Suprapubic skin (tissue), 4 donors: ENCODE results near the gene SLC22A13. TPM values are rescaled to one million over a fixed set of nuclear protein-coding genes. Genes with fewer than 3 reads are reported as not detected.
"Not testable (repeated sequence)": the region's sequence is repeated elsewhere in the genome, so short reads cannot be mapped to it uniquely, and the experiment has no call there.

ENCODE experiments used
- DNase-seq, 2 donors: peaks; one replicate each; pipeline ENCODE4 v3.0.0-alpha.2; 2019; ENCODE audit warnings: low spot score in 2 of 2
- H3K27ac ChIP-seq: fragments of 200-600 bp; sonication (generic); one replicate; pipeline ENCODE4 v1.5.1; 2019
- H3K27me3 ChIP-seq: fragments of 200-600 bp; sonication (generic); one replicate; pipeline ENCODE4 v1.5.1; 2019
- H3K36me3 ChIP-seq: fragments of 200-600 bp; sonication (generic); one replicate; pipeline ENCODE4 v1.5.1; 2019
- H3K4me1 ChIP-seq: fragments of 200-600 bp; sonication (generic); one replicate; pipeline ENCODE4 v1.5.1; 2019
- H3K4me3 ChIP-seq: fragments of 200-600 bp; sonication (generic); one replicate; pipeline ENCODE4 v1.5.1; 2019; ENCODE audit warnings: mild to moderate bottlenecking
- H3K9me3 ChIP-seq: fragments of 200-600 bp; sonication (generic); one replicate; pipeline ENCODE4 v1.5.1; 2019
- EP300 ChIP-seq: sonication (generic); formaldehyde crosslinking; IDR thresholded peaks from one replicate; pipeline ENCODE4 v1.6.1; 2017; ENCODE audit warnings: antibody characterized with exemption
- POLR2A ChIP-seq, 2 donors: fragments of 450-650 bp; IDR thresholded peaks; one replicate each; pipeline ENCODE4 v1.6.1; 2017; ENCODE audit warnings: antibody characterized with exemption in 2 of 2, mild to moderate bottlenecking in 2 of 2, moderate library complexity in 2 of 2
- POLR2AphosphoS5 ChIP-seq, 3 donors: sonication (generic); formaldehyde crosslinking; IDR thresholded peaks; one replicate each; pipeline ENCODE4 v1.6.1; 2017; ENCODE audit warnings: antibody characterized with exemption in 3 of 3
- WGBS: methylation state at CpG from one replicate; pipeline ENCODE4 v1.1.5; 2018; 5-methylcytosine and 5-hydroxymethylcytosine counted together
- total RNA-seq, 4 donors: library from RNA; depleted of rRNA; stranded (reverse); fragments of >200 nt; gene quantifications; one replicate each; pipeline ENCODE4 v1.1.0, GENCODE V29; 2016
- TF ChIP-seq, protein P1 (sequence below), 2 donors: fragments of 200-600 bp in 1 of 2; fragments of 450-650 bp in 1 of 2; sonication (generic) in 1 of 2; IDR thresholded peaks; one replicate each; pipeline ENCODE4 v1.5.1; 2016 to 2019; ENCODE audit warnings: antibody characterized with exemption in 2 of 2, mild to moderate bottlenecking in 1 of 2, moderate library complexity in 1 of 2

SLC22A13 gene
- total RNA-seq, 4 donors from 2014 or later, result 0.21 to 1.3 TPM; not detected in 2

DNA sequence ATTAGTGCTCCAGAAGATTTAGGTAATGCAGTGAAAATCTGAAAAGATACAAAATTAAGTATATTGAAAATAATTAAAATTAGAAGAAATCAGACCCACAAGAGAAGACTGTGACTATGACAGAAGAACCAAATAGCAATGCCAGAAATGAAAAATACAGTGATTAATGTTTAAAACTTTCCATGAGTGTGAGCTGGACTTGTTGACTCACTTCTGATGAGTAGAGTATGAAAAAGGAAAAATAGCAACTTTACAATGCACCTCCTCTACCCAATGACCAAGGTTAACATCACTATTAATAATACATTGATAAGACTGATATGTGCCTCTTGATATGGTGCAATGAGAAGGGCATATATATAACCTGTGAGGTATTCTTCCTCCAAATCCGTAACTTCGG lies 39.3 kb upstream of the SLC22A13 start:
- H3K4me1 ChIP-seq, result no peaks in the 10 kb centered on the region
- no peaks in the 10 kb centered on the region for H3K9me3 ChIP-seq
- WGBS, result 98% methylated on average over 2 of the region's 2 CpGs
- H3K27me3 ChIP-seq, result no peaks in the 10 kb centered on the region
- no peak overlapping the region for H3K4me3 ChIP-seq
- TF ChIP-seq, protein P1, sequence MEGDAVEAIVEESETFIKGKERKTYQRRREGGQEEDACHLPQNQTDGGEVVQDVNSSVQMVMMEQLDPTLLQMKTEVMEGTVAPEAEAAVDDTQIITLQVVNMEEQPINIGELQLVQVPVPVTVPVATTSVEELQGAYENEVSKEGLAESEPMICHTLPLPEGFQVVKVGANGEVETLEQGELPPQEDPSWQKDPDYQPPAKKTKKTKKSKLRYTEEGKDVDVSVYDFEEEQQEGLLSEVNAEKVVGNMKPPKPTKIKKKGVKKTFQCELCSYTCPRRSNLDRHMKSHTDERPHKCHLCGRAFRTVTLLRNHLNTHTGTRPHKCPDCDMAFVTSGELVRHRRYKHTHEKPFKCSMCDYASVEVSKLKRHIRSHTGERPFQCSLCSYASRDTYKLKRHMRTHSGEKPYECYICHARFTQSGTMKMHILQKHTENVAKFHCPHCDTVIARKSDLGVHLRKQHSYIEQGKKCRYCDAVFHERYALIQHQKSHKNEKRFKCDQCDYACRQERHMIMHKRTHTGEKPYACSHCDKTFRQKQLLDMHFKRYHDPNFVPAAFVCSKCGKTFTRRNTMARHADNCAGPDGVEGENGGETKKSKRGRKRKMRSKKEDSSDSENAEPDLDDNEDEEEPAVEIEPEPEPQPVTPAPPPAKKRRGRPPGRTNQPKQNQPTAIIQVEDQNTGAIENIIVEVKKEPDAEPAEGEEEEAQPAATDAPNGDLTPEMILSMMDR (IDR thresholded peaks at IDR 0.05), result no peak
- no peak for TF ChIP-seq POLR2A (IDR thresholded peaks at IDR 0.05)
- TF ChIP-seq POLR2AphosphoS5 (IDR thresholded peaks at IDR 0.05), result no peak
- no peak for TF ChIP-seq EP300
- no peak overlapping the region for H3K27ac ChIP-seq
- peaks cover 40% of the 10 kb centered on the region for H3K36me3 ChIP-seq
- DNase-seq, result no peak

- H3K9me3 ChIP-seq, result no peaks in the 10 kb centered on the region
- no peak overlapping the region for H3K4me3 ChIP-seq
- H3K27me3 ChIP-seq, result no peaks in the 10 kb centered on the region
- 67% methylated on average over 2 of the region's 2 CpGs for whole genome bisulfite sequencing
- no peak overlapping the region for H3K27ac ChIP-seq
- DNase-seq, result no peak
- peaks cover 42% of the 10 kb centered on the region for H3K36me3 ChIP-seq
- TF ChIP-seq, protein P1 (IDR thresholded peaks at IDR 0.05), result no peak
- no peak for TF ChIP-seq EP300
- TF ChIP-seq POLR2A (IDR thresholded peaks at IDR 0.05), result no peak
- no peak for TF ChIP-seq POLR2AphosphoS5 (IDR thresholded peaks at IDR 0.05)
- H3K4me1 ChIP-seq, result no peaks in the 10 kb centered on the region
Measured at GRCh38 chr3:38227989-38228388, 37.6 kb upstream of the SLC22A13 start.

- Histone ChIP-seq H3K27ac (no peak overlapping the region), H3K9me3 (no peaks in the 10 kb centered on the region), H3K4me3 (no peak overlapping the region), H3K27me3 (no peaks in the 10 kb centered on the region), H3K36me3 (peaks cover 38% of the 10 kb centered on the region), H3K4me1 (no peaks in the 10 kb centered on the region)
- no peak for DNase-seq
- WGBS, result 88% methylated on average over 1 of the region's 1 CpG
- TF ChIP-seq POLR2A (IDR thresholded peaks at IDR 0.05), result no peak
- TF ChIP-seq, protein P1 (IDR thresholded peaks at IDR 0.05), result no peak
- TF ChIP-seq POLR2AphosphoS5 (IDR thresholded peaks at IDR 0.05), result no peak
- no peak for TF ChIP-seq EP300
Measured at GRCh38 chr3:38229036-38229435, 36.6 kb upstream of the SLC22A13 start.

- WGBS, result 82% methylated on average over 2 of the region's 2 CpGs
- no peak for DNase-seq
- H3K4me1 ChIP-seq, result no peaks in the 10 kb centered on the region
- H3K36me3 ChIP-seq, result peaks cover 35% of the 10 kb centered on the region
- no peak overlapping the region for H3K27ac ChIP-seq
- TF ChIP-seq POLR2AphosphoS5 (IDR thresholded peaks at IDR 0.05), result no peak
- H3K9me3 ChIP-seq, result no peaks in the 10 kb centered on the region
- no peak overlapping the region for H3K4me3 ChIP-seq
- H3K27me3 ChIP-seq, result no peaks in the 10 kb centered on the region
Measured at GRCh38 chr3:38232701-38233100, 32.9 kb upstream of the SLC22A13 start.

DNA sequence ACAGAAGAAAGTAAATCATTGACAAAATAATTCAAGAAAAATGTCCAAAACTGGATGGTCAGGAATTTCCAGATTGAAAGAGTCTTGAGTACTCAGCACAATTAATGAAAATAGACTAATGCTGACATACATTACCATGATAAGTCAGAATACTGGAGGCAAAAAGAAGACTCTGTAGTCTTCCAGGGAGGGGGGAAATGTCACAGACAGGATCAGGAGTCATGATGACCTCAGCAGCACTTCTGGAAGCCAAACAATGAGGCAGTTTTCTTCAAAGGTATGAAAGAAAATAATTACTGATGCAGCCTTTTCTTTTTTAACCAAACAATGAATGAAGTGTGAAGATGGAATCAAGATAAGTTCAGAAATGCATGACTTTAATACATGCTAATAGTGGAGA lies 30.1 kb upstream of the SLC22A13 start:
- Histone ChIP-seq H3K27ac (no peak overlapping the region), H3K4me1 (no peaks in the 10 kb centered on the region), H3K27me3 (no peaks in the 10 kb centered on the region), H3K36me3 (peaks cover 47% of the 10 kb centered on the region), H3K4me3 (no peak overlapping the region), H3K9me3 (peaks cover 6% of the 10 kb centered on the region)
- no peak for DNase-seq
- no peak for TF ChIP-seq POLR2A (IDR thresholded peaks at IDR 0.05)
- TF ChIP-seq, protein P1 (IDR thresholded peaks at IDR 0.05), result no peak
- TF ChIP-seq POLR2AphosphoS5 (IDR thresholded peaks at IDR 0.05), result no peak
- TF ChIP-seq EP300, result no peak

- peaks cover 37% of the 10 kb centered on the region for H3K36me3 ChIP-seq
- DNase-seq, result no peak
- no peak overlapping the region for H3K27ac ChIP-seq
- H3K9me3 ChIP-seq, result peaks cover 6% of the 10 kb centered on the region
- no peaks in the 10 kb centered on the region for H3K27me3 ChIP-seq
- no peaks in the 10 kb centered on the region for H3K4me1 ChIP-seq
- WGBS, result 97% methylated on average over 2 of the region's 2 CpGs
- TF ChIP-seq EP300 (no peak), POLR2AphosphoS5 (IDR thresholded peaks at IDR 0.05) (no peak), POLR2A (IDR thresholded peaks at IDR 0.05) (no peak)
- TF ChIP-seq, protein P1 (IDR thresholded peaks at IDR 0.05), result no peak
- no peak overlapping the region for H3K4me3 ChIP-seq
Measured at GRCh38 chr3:38238416-38239008, 27.1 kb upstream of the SLC22A13 start.

DNA sequence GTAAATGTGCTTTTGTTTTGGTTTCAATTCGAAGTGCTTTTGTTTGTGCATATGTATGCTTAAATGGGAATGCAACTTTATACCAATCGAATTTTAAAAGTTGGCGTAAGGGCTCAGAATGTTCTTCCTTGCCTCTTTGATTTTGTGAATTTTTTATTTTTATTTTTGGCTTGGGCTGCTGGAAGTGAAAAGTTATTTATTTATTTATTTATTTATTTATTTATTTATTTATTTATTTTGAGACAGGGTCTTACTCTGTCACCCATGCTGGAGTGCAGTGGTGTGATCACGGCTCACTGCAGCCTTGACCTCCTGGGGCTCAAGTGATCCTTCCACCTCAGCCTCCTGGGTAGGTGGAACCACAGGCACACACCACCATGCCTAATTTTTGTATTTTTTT lies 22.8 kb upstream of the SLC22A13 start:
- 97% methylated on average over 4 of the region's 4 CpGs for WGBS
- not testable (repeated sequence) for H3K4me3 ChIP-seq, DNase-seq, H3K9me3 ChIP-seq, H3K27me3 ChIP-seq, H3K27ac ChIP-seq, H3K4me1 ChIP-seq
- peaks cover 39% of the 10 kb centered on the region for H3K36me3 ChIP-seq
